Activated CD4-positive, alpha-beta T cell treated with anti-CD3 and anti-CD28 coated beads, Interleukin-2, Interleukin-4, amounts not matched to agents 100 ng/mL and 50 ng/mL, durations not matched to agents 16 hours and 8 hours (primary cell): ENCODE results near the gene TIRAP.
"Not testable (repeated sequence)": the region's sequence is repeated elsewhere in the genome, so short reads cannot be mapped to it uniquely, and the experiment has no call there.

Experiments used
- DNase-seq: peaks from one replicate; pipeline ENCODE4 v3.0.0-alpha.2; 2020; ENCODE audit warnings: low spot score

Gene TIRAP, protein sequence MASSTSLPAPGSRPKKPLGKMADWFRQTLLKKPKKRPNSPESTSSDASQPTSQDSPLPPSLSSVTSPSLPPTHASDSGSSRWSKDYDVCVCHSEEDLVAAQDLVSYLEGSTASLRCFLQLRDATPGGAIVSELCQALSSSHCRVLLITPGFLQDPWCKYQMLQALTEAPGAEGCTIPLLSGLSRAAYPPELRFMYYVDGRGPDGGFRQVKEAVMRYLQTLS

DNA sequence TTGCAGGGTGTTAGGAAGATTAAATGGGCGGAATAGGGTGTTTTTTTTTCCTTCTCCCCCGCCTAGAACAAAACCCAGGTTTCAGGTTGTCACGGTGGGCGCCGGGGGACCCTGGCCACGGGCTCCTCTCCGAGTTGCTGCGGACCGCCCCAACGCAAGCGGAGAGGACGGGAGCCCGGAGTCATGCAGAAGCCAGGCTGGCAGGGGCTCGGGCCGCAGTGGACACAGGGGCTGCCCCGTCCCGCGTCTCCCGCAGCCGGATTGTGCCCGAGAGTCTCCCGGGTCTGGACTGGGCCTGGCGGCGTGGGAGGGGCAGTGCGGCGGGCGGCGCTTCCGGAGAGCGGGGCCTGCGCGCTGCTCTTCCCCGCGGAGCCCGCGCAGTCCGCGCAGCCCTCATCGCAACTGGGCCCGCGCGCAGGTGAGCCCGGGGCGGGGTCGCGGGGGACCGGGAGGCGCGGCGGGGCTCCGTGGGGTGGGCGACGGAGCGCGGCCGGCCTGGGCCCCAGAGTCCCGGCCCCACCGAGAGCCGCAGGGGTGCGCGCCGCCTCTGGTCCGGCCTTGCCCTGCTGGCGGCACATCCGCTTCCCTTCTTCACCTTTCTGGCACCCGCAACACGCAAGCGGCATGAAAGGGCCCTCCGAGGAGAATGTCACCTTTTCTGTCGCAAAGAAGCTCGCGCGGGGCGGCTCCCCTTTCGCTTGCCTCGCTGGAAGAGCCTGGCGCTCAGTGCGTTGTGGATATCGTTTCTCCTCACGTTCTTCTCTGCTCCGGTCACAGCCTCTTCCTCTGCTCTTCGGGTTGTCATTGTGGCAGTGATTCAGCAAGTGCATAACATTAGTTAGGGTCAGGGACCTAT, at the start of gene TIRAP:
Gene TIRAP, plus strand, starts transcription at position 358 of the 856 bp plus-strand sequence. CDS start 7,802 bp downstream, outside the sequence.
- DNase-seq, result peak; percentile 43

DNA sequence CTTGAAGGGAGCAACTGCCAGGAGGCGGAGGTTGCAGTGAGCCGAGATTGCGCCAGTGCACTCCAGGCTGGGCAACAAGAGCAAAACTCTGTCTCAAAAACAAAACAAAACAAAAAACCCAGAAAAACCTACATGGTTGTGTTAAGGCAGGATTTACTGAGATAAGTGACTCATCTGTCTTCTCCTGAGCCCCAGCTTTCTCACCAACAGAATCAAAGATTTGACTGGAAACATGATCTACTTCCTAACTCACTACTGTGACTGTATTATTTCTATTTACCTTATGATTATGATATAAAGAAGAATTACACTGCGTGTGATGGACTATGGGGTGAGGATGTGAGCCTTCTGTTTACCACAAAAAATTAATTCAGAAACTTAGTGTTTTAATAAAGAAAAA, 49.5 kb upstream of the TIRAP start:
- DNase-seq, result no peak

DNA sequence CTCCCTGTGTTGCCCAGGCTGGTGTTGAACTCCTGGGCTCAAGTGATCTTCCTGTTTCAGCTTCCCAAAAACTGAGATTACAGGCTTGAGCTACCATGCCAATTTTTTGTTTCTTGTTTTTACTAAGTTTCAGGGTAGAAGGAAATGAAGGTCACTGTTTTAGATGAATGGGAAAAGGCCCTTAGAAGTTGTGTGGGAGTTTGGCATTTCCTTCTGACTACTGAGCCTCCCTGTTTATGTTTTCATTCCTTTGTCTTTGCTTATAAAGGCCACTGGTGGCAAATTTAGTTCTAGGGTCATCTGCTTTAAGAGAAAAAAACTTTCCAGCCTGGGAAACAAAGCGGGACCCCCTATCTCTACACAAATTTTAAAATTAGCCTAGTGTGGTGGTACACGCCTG, 36.3 kb upstream of the TIRAP start:
- no peak for DNase-seq

DNA sequence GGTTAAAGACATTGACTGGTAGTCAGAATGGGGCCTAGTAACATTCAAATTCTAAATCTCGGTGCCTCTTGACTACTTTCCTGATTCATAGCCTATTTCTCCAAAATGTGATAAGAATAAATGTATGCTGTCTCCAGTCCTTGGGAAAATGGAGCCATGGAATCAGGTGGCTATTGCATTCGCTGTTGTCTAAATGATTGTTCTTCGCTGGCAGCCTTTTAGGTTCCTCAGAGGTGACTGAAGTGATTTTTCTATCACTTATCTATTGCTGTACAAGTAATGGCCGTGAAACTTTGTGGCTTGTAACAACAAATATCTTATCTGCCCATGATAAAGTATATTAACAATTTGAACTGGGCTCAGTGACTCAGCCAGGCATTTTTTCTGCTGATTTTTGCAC, 29.6 kb upstream of the TIRAP start:
- DNase-seq, result no peak

DNA sequence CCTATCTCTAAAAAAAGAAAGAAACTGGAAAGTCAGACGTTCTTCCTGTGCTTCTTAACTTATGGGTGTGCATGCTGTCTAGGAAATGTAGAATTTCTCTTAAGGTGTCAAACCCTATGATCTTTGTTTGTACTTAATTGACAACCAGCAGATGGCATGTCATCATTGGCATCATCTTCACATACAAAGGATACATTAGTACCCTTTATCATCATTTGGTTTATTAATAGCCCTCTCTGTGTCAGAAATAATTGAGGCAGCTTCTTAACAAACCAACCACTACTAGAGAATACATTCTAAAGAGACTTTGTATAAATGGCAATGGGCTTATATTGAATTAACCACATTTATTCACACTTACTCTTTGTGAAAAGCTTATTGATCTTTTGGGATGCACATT, 28.1 kb upstream of the TIRAP start:
- DNase-seq, result no peak

DNA sequence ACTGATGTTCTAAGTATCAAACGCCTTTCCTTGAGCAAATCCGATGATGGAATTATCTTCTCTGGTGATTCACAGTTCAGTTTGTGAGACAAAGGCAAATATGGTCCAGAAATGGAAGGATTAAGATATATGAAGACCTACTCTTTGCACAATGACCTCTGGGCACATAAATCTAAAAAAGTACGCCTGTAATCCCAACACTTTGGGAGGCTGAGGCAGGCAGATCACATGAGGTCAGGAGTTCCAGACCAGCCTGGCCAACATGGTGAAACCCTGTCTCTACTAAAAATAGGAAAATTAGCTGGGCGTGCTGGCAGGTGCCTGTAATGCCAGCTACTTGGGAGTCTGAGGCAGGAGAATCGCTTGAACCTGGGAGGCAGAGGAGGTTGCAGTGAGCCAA, 27.4 kb upstream of the TIRAP start:
- DNase-seq, result not testable (repeated sequence)

DNA sequence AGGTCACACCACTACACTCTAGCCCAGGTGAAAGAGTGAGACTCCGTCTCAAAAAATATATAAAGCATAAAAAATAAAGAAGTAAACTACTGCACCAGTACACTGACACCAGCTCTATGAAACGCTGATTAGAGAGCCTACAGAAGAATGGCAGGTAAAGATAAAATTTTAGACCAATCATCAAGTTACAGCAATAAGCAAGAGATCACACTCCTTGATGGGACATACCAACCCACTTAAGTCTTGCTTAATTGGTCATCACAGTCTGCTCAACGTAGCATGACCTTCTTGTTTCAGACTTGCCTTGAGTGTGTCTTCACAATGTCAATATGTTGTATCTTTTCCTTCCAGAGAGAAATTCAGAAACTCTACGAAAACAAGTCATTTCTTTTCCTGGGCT, 26.7 kb upstream of the TIRAP start:
- no peak for DNase-seq

DNA sequence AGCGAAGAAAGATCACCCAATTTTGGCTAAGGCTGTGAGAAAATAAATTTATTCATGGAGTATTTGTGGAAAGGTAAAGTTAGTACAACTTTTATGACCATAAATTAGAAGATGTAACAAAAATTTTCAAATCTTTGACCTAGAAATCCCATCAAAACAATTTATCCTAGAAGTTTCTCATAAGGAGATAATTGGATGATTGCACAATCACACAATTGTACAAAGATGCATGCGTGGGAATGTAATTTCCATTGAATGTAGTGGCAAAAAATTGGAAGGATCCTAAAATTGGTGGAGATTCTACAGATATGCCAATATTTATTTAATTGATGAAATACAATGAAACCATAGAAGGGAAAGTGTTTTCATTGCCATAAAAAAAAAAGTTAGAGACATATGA, 25.7 kb upstream of the TIRAP start:
- DNase-seq, result no peak

DNA sequence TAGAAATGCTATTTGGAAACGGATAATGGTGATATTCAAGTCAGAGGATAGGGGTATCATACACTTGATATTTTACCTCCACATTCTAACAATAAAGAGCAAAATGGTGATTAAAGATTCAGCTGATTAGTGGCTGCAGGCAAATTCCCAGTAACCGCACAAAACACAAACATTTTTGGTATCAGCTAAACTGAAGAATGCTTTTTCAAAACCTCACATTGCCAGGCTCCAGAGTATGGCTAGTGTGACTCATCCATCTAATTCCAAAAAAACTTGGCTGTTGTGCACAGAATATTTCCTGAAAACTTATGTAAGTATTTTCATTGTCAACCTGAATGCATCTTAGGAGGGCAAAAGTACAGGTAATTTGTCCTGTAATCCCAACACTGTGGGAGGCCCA, 25.1 kb upstream of the TIRAP start:
- DNase-seq, result no peak

DNA sequence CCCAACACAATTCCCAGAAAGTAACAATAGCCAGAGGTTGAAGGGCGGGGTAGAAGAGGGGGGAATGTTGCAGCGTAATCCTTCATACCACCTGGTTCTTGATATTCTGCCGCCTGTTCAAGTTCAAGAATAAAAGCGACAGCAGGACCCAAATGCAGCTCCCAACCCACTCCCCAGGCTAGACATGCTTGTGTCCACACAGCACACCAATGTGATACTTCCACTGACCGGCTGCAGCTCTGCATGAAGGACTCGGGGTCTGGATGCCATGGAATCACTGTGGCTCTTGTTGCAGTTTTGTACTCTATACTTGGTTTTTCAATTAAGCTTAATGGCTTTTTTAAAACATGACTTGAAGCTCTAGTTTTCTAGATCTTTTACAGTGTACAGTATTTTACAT, 20.7 kb upstream of the TIRAP start:
- DNase-seq, result no peak

DNA sequence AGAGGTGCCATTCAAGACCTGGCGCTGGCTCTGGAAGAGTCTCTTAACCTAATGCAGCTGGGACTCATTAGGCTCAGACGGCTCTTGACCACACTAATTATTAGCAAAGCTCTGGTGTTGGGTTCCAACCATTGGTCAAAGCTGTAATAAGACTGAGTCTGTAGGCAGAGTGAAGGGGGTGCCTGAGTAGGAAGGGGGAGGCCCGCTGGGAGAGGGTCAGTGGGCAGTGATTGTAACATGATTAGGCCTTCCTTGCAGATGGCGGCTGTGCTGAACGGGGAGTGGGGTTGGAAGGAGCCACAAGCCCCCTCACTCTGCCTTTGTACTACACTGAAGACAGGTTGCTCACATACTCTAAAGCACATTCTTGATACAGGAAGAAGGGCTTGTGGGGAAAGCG, 19.4 kb upstream of the TIRAP start:
- no peak for DNase-seq

DNA sequence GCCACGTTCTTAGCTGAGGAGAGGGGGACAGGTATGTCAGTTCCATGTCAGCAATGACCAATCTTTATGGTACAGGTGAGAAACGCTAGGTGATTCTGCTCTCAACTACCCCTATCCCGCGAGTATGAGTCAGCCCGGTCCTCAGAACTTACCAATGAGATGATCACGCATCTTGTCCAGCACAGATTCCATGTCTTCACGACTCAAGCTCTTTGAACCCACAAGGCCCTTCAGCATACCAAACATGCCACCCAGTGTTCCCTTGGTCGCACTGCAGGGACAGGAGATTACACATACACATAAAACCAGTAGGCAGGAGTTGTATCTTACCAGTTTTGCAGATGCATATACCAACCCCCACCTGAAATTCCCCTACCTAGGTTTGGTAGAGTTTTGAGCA, 17.1 kb upstream of the TIRAP start:
- no peak for DNase-seq

DNA sequence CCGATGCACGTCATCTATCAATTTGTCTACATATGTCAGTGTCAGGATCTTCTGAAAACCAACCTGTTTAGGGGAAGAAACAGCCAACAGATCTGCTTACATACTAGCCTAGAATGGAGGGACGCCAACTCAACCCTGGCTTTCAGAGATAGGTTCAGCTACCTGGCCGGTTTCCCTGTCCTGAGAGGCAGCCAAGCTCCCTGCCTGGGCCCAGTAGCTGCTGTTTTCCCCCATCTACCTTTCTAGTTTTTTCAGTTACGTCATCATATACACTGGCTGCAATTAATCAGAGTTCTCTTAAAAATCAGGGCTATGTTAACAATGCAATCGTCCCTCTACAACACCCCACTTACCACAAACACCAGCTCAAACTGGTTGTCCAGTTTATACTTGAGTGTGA, 15.2 kb upstream of the TIRAP start:
- no peak for DNase-seq

DNA sequence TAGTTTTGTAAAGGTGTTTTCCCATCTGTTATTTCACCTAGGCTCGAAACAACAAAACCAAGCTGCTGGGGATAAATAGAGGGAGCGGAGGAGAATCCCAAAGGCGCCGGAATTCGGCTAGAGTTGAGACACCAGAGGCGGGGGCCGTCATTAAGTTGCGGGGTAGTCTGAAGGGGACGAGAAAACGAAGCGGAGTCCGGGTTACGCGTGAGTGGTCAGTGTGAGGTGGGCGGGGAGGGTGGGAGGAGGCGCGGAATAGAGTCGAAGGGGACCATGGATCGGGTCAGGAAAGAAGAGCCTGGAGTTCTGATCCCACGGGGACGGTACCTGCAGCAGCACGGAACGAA, 14.6 kb upstream of the TIRAP start:
- DNase-seq, result no peak

DNA sequence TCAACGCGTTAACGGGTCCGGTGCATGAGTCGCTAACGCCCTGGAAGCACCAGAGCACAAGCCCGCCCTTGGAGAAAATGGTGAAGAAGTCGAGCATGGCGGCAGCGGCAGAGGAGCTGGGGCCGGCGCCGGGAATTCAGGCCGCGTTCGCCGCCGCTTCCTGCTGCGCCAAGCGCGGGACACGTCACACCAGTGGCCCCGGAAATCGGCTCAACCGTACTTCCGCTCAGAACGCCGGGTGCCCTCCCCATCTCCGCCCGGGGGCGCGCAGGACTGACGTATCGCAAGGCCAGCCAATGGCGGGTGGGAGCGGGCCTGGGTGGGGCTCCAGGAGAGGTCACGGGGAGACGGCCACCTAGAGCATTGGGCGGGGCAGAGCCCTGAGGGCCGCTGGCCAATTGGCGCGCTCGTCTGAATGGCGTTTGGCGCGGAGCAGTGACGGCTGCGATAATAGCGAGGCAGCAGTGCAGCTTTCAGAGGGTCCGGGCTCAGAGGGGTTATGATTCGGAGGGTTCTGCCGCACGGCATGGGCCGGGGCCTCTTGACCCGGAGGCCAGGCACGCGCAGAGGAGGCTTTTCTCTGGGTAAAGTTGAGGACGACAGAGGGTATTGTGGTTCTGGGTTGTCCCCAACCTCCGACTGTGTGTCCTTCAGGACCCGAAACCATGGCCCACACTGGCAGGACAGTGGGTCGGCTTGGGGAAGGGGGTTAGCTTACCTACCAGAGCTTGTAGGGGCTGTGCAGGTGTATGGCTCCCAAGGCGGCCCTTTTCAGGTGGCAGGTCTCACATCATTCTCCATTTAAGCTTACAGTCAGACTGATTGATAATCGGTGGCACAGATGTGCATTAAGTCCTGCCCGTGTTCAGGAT, 13.9 kb upstream of the TIRAP start, which contains the start of the genes FOXRED1 and SRPRA:
Gene FOXRED1, plus strand, starts transcription at position 447 of the 872 bp plus-strand sequence. Its CDS starts 53 bp downstream, at position 500.
Gene SRPRA, minus strand, starts transcription at position 188 of the 872 bp plus-strand sequence. Its CDS starts 91 bp downstream, at position 97.
- DNase-seq, result peak; percentile 100

DNA sequence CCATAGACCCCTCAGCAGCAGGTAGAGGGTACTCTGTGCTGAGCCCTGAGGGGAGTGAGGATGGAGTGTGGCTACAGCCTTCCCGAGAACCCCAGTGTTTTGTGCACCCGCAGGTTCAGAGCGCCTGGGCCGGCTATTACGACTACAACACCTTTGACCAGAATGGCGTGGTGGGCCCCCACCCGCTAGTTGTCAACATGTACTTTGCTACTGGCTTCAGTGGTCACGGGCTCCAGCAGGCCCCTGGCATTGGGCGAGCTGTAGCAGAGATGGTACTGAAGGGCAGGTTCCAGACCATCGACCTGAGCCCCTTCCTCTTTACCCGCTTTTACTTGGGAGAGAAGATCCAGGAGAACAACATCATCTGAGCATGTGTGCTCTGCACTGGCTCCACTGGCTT, 5.6 kb upstream of the TIRAP start:
- no peak for DNase-seq

DNA sequence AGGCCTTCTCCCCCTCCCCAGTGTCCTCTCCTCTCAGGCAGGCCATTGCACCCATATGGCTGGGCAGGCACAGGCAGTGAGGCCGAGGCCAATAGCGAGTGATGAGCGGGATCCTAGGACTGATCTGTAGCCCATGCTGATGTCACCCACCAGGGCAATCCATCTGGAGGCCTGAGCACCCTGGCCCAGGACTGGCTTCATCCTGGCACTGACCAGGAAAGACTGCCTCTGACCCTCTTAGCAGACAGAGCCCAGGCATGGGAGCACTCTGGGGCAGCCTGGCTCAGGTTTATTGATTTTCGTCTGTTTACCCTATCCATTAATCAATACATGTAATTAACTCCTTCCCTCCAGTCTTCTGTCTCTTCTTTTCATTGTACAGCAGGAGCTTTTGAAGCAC, 5.1 kb upstream of the TIRAP start:
- no peak for DNase-seq

DNA sequence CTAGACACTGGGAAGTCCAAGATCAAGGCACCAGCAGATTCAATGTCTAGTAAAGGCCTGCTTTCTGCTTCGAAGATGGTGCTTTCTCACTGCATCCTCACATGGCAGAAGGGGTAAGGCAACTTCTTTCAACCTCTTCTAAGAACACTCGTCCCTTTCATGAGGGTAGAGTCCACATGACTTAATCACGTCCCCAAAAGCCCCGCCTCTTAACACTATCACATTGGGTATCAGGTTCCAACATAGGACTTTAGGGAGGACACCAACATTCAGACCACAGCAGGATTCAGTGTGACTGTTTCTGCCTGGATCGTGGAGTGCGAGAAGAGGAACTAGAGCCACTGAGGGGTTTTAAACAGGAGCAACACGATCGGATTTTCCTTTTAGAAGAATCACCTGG, 3.7 kb upstream of the TIRAP start:
- no peak for DNase-seq

DNA sequence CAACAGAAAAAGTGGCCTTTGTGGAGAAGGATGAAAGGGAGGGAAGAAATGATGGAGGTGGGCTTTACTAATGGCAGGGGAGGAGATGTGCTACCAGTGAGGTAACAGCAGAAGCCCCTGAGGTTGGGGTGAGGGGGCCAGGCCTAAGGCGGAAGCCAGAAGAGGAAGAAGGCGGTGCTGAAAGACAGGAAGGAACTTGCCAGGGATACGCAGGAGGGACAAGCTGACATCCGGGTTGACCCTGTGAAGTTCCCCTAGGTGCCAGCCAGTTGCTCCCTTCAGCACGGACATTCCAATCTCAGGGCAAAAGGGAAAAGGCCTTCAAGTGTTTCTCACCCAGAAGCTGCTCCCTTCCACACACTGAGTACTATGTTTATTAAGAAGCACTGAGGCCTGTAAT, 2.3 kb upstream of the TIRAP start:
- no peak for DNase-seq

DNA sequence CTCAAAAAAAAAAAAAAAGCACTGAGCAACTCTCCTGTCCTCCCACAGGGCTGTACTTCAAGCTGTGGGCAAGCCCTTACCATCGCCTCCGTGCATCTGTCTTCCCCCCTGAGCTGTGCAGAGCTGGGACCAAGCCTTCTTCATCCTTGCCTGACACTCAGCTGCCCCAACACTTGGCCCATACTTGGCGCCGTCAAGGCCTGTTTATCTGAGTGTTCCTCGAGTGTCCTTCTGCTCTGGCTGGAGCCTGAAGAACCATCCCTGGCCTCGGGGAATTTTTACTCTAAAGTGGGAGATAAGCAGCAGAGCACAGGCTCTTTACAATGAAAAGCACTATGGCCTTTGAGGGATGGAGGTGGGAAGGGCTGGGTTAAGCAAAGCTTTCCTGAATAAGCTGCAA, 1.6 kb upstream of the TIRAP start:
- DNase-seq, result no peak

DNA sequence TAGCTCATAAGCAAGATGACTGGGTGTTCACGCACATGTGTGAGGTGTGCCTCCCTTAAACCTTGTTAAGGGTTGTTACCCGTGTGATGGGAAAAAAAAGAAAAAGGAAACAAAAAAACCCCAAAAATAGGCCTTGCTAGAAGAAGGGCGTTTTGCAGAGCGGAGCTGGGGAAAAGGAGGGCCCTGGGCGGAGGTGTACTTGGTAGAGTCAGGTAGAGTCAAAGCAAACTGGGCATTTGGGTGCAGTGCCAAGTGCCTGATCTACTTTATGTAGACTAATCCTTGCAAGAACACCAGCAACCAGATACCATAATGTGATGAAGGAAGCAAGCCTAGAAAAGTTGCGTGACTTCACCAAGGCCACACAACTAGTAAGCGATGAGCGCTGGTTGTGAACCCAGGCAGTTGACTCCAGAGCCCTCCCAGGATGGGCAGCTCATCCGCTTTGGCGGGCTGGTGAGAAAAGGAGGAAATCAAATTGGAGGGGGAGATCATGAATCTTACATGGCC, 1.2 kb upstream of the TIRAP start:
- no peak for DNase-seq

DNA sequence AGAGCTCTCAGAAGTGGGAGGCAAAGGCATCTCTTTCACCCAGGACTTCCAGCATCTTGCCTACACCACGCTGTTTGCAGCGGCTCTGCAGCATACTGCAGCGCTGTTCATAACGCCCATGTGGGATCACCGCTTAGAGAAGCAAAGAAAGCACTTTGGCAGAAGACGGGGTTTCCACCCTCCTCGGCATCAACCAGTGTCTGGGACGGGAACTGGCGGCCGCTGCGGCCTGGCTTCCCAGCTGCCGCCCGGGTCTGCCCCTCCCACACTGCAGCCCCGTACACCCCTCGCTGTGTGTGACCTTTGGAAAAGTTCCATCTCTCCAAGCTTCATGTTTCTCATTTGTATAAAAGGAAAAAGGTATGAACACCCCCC, 545 bp upstream of the TIRAP start:
- no peak for DNase-seq
